HFF-Myc (cell line): ENCODE results near the gene PSRC1.

ENCODE experiments used
- DNase-seq: peaks from one replicate; pipeline ENCODE4 v3.0.0-alpha.2; 2011; ENCODE audit warnings: low read depth; ENCODE audit errors: extremely low read depth
- H3K4me3 ChIP-seq: replicated peaks from 2 replicates; pipeline ENCODE4 v1.5.1; 2011; ENCODE audit warnings: low read depth, mild to moderate bottlenecking, control low read depth, low read length
- TF ChIP-seq, protein P1 (sequence below): IDR thresholded peaks from 2 replicates; pipeline ENCODE4 v1.5.1; 2012; ENCODE audit warnings: mild to moderate bottlenecking, low read depth, low read length, control low read depth; ENCODE audit errors: missing control alignments

Gene PSRC1

DNA sequence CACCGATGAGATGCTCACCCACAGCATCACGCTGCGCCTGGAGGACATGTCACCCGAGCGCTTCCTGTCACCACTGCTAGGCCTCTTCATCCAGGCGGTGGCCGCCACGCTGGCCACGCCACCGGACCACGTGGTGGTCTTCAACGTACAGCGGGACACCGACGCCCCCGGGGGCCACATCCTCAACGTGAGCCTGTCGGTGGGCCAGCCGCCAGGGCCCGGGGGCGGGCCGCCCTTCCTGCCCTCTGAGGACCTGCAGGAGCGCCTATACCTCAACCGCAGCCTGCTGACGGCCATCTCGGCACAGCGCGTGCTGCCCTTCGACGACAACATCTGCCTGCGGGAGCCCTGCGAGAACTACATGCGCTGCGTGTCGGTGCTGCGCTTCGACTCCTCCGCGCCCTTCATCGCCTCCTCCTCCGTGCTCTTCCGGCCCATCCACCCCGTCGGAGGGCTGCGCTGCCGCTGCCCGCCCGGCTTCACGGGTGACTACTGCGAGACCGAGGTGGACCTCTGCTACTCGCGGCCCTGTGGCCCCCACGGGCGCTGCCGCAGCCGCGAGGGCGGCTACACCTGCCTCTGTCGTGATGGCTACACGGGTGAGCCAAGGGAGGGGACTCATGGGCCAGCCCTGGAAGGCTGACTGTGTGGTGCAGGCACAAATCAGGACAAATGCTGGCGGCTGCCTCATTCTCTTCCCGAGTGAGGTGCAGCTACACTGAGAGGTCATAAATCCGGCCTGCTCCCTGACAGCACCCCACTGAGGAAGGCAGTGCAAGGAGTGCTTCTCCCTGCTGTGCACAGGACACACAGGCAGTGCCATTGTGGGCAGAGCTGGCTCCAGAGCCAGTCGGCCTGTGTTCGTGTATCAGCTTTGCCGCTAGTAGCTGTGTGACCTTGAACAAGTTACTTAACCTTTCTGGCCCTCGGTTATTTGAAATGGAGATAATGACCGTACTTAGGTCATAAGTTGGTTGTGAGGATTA, 24.2 kb downstream of the PSRC1 start:
- H3K4me3 ChIP-seq, result no peak overlapping the region
- TF ChIP-seq, protein P1, sequence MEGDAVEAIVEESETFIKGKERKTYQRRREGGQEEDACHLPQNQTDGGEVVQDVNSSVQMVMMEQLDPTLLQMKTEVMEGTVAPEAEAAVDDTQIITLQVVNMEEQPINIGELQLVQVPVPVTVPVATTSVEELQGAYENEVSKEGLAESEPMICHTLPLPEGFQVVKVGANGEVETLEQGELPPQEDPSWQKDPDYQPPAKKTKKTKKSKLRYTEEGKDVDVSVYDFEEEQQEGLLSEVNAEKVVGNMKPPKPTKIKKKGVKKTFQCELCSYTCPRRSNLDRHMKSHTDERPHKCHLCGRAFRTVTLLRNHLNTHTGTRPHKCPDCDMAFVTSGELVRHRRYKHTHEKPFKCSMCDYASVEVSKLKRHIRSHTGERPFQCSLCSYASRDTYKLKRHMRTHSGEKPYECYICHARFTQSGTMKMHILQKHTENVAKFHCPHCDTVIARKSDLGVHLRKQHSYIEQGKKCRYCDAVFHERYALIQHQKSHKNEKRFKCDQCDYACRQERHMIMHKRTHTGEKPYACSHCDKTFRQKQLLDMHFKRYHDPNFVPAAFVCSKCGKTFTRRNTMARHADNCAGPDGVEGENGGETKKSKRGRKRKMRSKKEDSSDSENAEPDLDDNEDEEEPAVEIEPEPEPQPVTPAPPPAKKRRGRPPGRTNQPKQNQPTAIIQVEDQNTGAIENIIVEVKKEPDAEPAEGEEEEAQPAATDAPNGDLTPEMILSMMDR, result no peak
- no peak for DNase-seq

DNA sequence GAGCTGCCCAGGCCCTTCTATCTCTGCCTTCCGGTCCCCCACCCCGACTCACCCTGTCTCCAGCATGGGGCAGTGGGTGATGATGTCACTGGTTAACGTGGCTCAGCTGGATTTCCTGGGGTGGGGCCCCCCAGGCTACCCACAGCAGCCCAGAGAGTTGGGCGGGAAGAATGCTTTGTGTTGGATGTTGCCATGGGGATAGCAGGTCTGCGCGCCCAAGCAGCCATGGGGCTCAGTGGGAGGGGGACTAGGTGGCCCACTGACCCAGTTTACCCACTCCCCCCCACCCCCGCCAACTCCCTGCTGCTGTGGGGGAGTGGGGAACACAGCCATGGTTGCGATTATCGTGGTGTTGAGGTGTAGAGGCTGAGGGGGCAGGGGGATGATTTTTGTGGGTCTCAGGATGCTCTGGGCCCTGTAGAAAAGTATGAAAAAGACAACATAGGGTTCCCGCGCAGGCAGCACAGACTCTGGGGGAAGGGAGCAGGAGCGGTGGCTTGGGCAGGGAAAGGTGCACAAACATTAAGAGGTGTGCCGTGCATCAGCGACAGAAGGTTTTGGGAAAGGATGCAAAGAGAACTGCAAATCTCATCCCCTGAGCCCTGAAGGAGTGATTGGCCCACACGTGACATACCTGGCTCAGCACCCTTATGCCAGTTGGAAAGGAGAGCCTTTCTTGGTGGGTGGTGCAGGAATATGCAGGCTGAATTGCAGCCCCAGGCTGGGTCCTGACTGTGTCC, 25.1 kb downstream of the PSRC1 start:
- DNase-seq, result no peak
- no peak overlapping the region for H3K4me3 ChIP-seq
- TF ChIP-seq, protein P1, result no peak

DNA sequence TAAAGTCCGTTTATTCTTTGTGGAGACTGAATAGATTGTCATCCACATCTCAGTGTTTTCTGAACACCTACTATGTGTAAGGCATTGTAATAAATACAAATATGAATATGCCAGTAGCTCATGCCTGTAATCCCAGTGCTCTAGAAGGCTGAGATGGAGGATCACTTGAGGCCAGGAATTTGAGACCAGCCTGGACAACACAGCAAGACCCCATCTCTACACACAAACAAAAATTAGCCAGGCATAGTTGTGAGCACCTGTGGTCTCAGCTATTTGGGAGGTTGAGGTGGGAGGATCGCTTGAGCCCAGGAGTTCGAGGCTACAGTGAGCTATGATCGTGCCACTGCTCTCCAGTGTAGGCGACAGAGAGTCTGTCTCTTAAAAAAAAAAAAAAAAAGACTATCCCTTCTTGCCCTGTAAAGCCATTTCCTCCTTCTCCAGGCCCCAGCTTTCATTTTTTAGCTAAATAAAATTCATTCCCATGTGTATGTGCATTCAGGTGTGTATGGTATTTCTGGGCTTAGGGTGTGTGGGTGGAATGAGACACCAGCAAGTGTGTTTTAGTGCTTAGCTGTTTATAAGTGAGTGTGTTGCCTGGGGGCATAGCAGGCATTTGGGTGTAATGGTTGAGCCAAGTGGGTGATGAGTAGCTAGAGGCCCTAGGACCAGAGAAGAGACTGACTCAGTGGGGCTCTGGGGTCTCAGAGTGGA, 25.8 kb downstream of the PSRC1 start:
- H3K4me3 ChIP-seq, result no peak overlapping the region
- no peak for DNase-seq
- TF ChIP-seq, protein P1, result no peak

DNA sequence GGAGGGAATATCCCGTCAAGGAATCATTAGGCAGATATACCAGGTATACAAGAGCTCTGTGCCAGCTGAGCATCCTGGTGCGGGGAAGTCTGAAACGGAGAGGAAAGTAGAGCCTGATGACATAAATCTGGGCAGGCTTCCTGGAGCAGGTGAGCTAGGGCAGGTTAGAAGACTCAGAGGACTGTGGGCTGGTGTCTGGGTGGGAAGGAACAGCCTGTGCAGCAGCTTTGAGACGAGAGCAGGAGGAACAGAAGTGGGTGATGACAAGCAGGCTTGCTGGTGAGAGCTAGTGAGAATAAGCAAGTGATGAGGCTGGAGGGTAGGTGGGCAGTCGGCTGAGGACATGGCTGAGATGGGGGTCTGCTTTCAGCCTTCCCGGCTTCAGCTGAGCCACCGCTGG, 26.9 kb downstream of the PSRC1 start:
- TF ChIP-seq, protein P1, result no peak
- H3K4me3 ChIP-seq, result no peak overlapping the region
- DNase-seq, result no peak

DNA sequence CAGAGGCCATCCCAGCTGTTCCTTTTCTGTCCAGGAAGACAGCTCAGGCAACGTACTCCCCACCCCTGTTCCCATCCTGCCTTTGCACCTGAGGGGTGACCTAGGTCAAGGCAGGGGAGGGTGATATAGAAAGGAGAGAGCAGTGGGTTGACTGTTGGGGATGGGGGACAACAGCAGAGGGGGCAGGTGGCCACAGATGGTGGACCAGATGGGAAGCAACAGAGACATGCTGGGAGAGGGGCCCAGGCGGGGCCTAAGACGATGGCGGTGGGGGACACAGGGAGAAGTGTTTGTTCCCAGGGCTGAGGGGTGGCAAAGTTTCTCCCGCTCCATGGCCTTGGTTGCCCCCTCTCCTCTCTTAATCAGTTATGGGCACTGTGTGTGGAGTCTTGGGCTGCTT, 27.3 kb downstream of the PSRC1 start:
- no peak overlapping the region for H3K4me3 ChIP-seq
- no peak for DNase-seq
- TF ChIP-seq, protein P1, result no peak

DNA sequence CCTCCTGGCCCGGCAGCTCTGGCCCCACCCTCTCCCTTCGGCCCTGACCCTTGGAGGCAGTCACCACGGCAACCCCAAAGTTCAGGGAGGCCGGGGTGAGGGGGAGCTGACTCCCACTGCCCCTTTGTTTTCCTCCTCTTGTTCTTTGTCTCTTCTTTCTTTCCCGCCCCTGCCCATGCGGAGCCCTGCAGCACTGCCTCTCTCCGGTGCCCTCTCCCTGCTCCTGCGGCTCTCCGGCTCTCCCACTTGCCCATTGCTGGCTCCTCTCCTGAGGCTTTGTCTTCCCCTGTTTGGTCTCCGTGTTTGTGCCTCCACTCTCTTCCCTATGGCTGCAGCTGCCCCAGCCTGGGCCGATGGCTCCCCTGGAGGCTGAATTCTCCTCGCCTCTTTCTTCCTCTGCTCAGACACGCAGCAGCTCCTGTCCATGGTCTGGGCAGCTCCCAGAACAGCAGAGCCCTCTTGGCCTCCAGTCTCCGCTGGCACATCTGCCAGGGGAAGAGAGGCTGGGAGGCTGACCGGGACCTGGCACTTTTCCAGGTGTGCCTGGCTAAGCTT, 27.8 kb downstream of the PSRC1 start:
- TF ChIP-seq, protein P1, result no peak
- H3K4me3 ChIP-seq, result no peak overlapping the region
- no peak for DNase-seq
